HG03439 (cell line): Measurements from ENCODE around the gene CAPNS2.
"Not testable (repeated sequence)": the region's sequence is repeated elsewhere in the genome, so short reads cannot be mapped to it uniquely, and the experiment has no call there.

Experiments
- ATAC-seq: cut with Tn5 transposase; IDR thresholded peaks from one replicate; pipeline ENCODE4 v1.9.1; 2021; ENCODE audit warnings: mild to moderate bottlenecking, moderate library complexity; ENCODE audit not compliant: unreplicated experiment

Gene CAPNS2

DNA sequence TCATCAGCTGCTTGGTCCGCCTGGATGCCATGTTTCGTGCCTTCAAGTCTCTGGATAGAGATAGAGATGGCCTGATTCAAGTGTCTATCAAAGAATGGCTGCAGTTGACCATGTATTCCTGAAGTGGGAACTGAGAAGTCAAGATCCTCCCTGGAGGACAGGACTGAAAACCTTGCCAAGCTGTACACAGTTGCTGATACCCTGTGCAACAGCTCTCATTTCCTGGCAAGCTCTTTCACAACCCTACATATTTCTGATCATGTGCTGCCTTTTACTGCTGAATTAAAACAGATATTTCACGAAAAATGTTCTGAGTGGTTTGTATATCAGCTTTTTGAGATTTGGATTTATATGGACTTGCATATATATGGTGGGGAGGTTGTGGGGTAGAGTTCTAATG, 898 bp downstream of the CAPNS2 start:
- no peak for ATAC-seq

DNA sequence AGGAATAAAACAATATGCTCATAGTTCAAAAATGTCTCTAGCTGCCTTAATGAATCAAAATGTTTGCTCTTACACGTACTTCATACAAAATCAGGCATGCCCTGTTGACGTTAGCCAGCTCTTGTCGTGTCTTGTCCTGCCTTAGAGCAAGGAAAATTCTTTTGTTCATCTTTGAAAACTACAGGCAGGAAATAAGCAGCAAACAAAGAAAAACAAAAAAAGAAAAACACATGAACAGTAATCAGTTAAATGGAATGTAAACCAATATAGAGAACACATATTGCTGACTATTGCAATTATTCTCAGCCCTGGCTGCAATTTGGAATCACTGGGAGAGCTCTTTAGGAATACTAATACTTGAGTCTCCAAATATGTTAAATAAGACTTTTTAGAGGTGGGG, 1.7 kb downstream of the CAPNS2 start:
- ATAC-seq, result no peak

- ATAC-seq, result no peak
Observed at GRCh38 chr16:55569025-55569424, 2.5 kb downstream of the CAPNS2 start.

DNA sequence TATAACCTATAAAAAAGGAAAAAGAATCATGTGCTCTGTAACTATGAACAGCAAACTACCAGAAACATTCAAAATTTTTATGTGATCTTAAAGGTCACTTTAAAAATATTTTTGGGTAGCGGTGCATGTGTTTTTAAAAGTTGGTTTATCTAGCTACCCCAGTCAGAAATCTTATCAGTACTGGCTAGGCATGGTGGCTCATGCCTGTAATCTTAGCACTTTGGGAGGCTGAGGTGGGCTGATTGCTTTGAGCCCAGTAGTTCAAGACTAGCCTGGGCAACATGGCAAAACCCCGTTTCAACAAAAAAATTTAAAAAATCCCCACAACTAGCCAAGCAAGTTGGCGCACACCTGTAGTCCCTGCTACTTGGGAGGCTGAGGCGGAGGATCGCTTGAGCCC, 3.7 kb downstream of the CAPNS2 start:
- ATAC-seq, result no peak

DNA sequence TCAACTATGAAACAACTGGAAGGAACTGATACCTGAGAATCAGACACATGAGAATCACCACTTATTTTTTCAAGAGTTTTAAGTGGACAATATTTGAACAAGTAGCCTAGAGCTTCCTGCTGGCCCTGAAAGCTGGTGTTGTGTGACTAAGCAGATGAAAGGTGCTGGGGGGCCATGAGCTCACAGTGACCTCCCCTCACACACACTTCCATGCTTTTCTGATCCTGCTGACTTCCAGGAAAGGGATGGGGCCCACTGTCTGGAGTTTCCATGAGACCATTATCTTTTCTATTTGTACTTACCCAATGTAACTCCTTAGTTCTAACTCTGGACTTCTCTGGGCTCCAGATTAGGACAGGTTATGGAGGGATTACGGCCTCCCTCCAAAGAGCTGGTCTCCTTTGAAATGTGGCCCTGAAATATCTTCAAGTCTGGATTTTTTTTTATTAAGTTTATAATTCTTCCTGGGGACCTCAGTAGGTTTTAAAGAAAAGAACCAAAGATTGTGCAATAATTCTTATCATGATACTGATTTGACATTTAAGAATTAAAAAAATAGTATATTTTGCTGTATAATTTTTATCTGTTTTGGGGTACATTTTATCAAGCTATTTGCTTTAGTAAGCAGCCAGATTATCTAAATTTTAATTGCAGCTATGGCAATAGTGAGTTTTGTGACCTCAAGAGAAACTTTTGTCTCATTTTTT, 4.9 kb downstream of the CAPNS2 start:
- ATAC-seq, result no peak

DNA sequence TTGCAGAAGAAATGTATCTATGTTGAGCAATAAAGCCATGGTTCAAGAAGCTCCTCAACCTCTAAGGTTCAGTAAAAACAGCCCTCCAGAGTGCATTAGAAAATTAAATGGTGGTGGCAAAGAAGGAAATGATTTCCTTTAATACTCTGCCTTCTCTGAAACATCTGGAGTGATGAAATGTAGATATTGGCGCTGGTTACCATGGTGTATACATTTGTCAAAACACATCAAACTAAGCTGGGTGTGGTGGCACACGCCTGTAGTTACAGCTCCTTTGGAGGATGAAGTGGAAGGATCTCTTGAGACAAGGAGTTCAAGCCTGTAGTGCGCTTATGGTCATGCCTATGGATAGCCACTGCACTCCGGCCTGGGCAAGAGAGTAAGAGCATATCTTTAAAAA, 6.0 kb downstream of the CAPNS2 start:
- no peak for ATAC-seq

DNA sequence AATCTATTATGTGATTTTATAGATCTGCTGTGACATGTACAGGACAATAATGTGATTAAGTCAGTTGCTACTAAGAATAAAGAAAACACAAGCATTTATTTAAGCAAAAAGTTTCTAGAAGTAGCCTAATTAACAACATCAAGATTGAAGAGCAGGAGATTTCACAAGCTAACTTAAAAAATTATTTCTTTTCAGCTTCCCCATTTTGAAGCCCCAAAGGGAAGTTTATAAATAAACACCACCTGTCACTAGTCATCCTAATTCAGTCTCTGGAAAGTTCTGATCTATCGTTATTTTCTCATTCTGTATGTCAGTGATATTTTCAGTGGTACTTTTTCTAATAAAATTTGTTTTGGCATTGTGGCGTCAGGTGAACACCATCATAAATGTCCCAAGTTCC, 8.3 kb downstream of the CAPNS2 start:
- no peak for ATAC-seq

DNA sequence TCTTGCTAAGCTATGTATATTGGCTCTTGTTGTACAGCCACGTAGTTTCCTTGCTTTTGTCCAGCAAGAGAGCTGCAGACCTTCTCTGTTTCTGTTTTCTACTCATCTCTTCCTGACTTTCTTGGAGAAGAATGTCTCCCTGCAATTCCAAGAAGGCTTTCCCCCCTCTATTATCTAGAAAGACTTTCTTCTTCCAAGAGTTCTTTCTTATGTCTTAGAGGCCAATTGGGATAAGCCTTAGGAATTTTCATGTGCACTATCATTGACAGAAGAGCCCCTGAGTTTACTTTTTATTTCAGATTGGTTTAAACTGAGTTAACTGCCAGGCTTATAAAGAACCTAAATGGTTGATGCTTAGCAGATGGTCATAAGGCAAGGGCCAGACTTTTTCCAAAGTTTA, 9.0 kb downstream of the CAPNS2 start:
- no peak for ATAC-seq

DNA sequence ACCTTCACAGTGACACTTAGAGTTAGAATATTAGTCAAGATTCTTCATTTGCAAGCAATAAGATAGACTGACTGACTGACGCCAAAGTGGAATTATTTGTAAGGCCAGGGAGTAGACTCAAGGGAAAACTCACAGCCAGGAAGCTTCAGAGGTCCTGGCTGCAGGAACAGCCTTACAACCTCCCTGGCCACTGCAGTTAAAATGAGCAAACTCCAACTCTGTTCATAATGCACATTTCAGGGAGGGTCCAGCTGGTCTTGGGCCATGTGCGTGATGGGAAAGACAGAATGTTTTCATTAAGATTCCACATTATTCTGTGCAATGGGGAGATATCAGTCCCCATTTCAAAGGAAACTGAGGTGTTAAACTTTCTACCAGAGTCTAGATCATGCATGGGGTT, 9.9 kb downstream of the CAPNS2 start:
- no peak for ATAC-seq

DNA sequence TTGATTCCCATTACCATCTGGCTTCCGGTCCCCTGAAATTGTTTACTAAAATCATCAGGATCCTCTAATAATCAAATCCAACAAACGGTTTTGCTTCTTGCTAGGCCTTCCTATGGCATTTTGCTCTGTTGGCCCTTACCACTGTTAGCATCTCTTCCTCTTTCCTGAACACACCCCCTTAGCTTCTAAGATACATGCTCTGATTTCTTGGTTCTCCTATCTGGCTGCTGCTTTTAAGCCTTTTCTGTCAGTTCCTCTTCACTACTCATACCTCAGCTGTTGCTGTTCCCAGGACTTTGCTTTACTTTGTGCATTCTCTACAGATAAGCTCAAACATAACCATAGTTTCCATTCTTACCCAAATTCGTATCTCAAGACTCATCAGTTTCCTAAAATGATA, 11.4 kb downstream of the CAPNS2 start:
- ATAC-seq, result no peak

DNA sequence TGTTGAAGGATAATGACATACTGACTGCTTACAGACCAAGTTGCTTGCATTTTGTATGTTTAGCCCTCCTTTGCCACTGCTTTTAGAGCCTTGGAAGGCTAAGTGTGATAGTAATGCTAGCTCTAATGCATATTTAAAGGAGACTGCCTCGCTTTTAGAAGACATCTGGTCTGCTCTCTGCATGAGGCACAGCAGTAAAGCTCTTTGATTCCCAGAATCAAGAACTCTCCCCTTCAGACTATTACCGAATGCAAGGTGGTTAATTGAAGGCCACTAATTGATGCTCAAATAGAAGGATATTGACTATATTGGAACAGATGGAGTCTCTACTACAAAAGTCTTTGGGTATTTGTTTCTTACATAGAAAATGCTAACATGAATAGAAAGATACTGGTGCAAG, 19.1 kb downstream of the CAPNS2 start:
- no peak for ATAC-seq

DNA sequence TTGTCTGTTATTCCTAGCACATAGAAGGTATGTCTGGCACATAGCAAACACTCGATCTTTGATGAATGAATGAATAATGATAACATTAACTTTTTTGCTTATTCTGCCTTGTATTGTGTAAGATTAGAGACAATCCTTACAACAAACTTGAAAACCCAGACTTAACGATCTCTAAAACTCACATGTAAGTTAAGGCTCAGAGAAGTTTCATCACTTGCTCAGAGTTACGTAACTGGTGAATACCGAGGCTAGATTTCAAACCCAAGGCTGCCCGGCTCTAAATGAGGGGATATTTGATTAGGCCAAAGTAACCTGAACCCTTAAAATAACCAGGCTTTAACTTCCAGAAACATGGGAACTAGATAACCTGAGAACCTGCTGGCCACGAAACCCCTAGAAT, 22.3 kb downstream of the CAPNS2 start:
- no peak for ATAC-seq

DNA sequence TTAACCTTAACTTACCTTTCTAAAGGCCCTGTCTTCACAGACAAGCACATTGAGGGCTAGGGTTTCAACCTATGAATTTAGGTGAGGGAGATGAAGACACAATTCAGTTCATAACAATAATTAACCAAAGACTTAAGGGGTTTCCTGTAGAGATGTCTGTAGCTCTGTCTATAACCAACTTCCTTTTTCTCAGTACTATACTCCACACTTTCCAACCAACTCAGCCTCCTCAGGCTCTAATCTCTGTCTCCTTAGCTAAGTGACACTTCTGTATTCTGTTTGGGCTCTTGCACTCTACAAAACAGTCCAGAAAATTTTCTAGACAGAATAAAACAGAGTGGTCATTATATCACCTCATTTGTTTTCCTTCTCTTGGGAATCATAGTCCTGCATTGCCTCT, 25.8 kb downstream of the CAPNS2 start:
- no peak for ATAC-seq

- ATAC-seq, result no peak
Observed at GRCh38 chr16:55597928-55598327, 31.4 kb downstream of the CAPNS2 start.

- ATAC-seq, result no peak
Observed at GRCh38 chr16:55605754-55606336, 39.4 kb downstream of the CAPNS2 start.

- ATAC-seq, result no peak
Observed at GRCh38 chr16:55613613-55614335, 47.3 kb downstream of the CAPNS2 start.

DNA sequence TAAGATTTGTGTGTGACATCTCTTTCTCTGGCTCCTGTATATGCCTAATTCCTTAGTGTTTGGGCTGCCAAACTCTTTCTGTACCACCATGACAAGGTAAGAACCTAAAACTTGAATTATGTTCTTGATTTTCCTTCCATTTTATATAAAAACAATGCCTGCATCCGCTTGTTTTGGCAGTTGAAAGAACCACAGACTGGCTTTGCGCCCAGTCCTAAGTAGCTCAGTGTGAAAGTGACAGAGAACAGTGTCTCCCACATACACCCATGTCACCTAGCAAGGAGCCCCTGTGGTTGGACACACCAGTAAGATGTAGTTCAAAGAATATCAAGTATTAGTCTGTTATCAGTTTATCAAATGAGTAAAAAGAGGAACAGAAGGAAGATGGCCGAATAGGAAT, 48.6 kb downstream of the CAPNS2 start:
- ATAC-seq, result no peak

DNA sequence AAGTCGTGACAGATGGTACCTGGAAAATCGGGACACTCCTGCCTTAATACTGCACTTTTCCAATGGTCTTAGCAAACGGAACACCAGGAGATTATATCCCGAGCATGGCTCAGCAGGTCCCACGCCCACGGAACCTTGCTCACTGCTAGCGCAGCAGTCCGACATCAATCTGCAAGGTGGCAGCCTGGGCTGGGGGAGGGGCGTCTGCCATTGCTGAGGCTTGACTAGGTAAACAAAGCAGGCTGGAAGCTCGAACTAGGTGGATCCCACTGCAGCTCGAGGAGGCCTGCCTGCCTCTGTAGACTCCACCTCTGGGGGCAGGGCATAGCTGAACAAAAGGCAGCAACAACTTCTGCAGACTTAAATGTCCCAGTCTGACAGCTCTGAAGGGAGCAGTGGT, 49.2 kb downstream of the CAPNS2 start:
- ATAC-seq, result not testable (repeated sequence)
